H9 (cell line): Measurements from ENCODE around the gene HLA-G. TPM values are rescaled to one million over a fixed set of nuclear protein-coding genes. Genes with fewer than 3 reads are reported as not detected.

Experiments used
- DNase-seq: peaks from one replicate; pipeline ENCODE4 v3.0.0-alpha.2; 2017
- H2AFZ ChIP-seq: one replicate; pipeline ENCODE4 v1.6.1; 2013; ENCODE audit warnings: mild to moderate bottlenecking, low read length, control low read depth, moderate library complexity
- H2AK5ac ChIP-seq: 2 replicates; pipeline ENCODE4 v1.6.1; 2013; ENCODE audit warnings: low read length, control low read depth, mixed read lengths; ENCODE audit not compliant: insufficient read length
- H2BK120ac ChIP-seq: one replicate; pipeline ENCODE4 v1.6.1; 2013; ENCODE audit warnings: low read depth, mild to moderate bottlenecking, low read length, control low read depth, inconsistent platforms; ENCODE audit not compliant: poor library complexity, severe bottlenecking
- H2BK12ac ChIP-seq: 2 replicates; pipeline ENCODE4 v1.6.1; 2013; ENCODE audit warnings: low read length, control low read depth, mixed read lengths, low read depth; ENCODE audit not compliant: insufficient read length
- H2BK15ac ChIP-seq: 2 replicates; pipeline ENCODE4 v1.6.1; 2013; ENCODE audit warnings: low read depth, low read length, control low read depth
- H2BK20ac ChIP-seq: one replicate; pipeline ENCODE4 v1.6.1; 2013; ENCODE audit warnings: low read depth, mild to moderate bottlenecking, low read length, control low read depth, inconsistent platforms; ENCODE audit not compliant: poor library complexity, severe bottlenecking
- H2BK5ac ChIP-seq: 2 replicates; pipeline ENCODE4 v1.6.1; 2013; ENCODE audit warnings: low read length, control low read depth, mixed read lengths; ENCODE audit not compliant: insufficient read length
- H3K14ac ChIP-seq: 2 replicates; pipeline ENCODE4 v1.6.1; 2013; ENCODE audit warnings: low read length, control low read depth; ENCODE audit not compliant: insufficient read depth
- H3K18ac ChIP-seq: 2 replicates; pipeline ENCODE4 v1.6.1; 2013; ENCODE audit warnings: low read depth, mild to moderate bottlenecking, mixed read lengths, low read length, control low read depth; ENCODE audit not compliant: insufficient read length
- H3K23ac ChIP-seq: 2 replicates; pipeline ENCODE4 v1.6.1; 2013; ENCODE audit warnings: low read length, control low read depth, mixed read lengths, low read depth; ENCODE audit not compliant: insufficient read length
- H3K23me2 ChIP-seq: 2 replicates; pipeline ENCODE4 v1.6.1; 2013; ENCODE audit warnings: low read depth, mild to moderate bottlenecking, mixed read lengths, low read length, control low read depth; ENCODE audit not compliant: insufficient read length, poor library complexity, severe bottlenecking
- H3K27ac ChIP-seq: 2 replicates; pipeline ENCODE4 v1.5.1; 2013; ENCODE audit warnings: low read length, control low read depth, mixed read lengths, low read depth; ENCODE audit not compliant: insufficient read length
- H3K27me3 ChIP-seq: 2 replicates; pipeline ENCODE4 v1.6.1; 2013; ENCODE audit warnings: low read length, control low read depth, inconsistent platforms; ENCODE audit not compliant: insufficient read depth
- H3K4ac ChIP-seq: 2 replicates; pipeline ENCODE4 v1.6.1; 2013; ENCODE audit warnings: low read depth, mild to moderate bottlenecking, control low read depth, inconsistent platforms, low read length, moderate library complexity
- H3K4me1 ChIP-seq: 2 replicates; pipeline ENCODE4 v1.6.1; 2013; ENCODE audit warnings: low read length, control low read depth, inconsistent platforms; ENCODE audit not compliant: insufficient read depth
- H3K4me2 ChIP-seq: 2 replicates; pipeline ENCODE4 v1.6.1; 2013; ENCODE audit warnings: low read length, control low read depth, mixed read lengths; ENCODE audit not compliant: insufficient read length, insufficient read depth
- H3K56ac ChIP-seq: 2 replicates; pipeline ENCODE4 v1.6.1; 2013; ENCODE audit warnings: low read depth, mild to moderate bottlenecking, mixed read lengths, low read length, control low read depth; ENCODE audit not compliant: insufficient read length
- H3K79me1 ChIP-seq: 2 replicates; pipeline ENCODE4 v1.6.1; 2013; ENCODE audit warnings: low read depth, mild to moderate bottlenecking, moderate library complexity, low read length, control low read depth, inconsistent platforms; ENCODE audit not compliant: insufficient read depth, poor library complexity, severe bottlenecking
- H3K79me2 ChIP-seq: 2 replicates; pipeline ENCODE4 v1.6.1; 2013; ENCODE audit warnings: low read length, control low read depth, inconsistent platforms; ENCODE audit not compliant: insufficient read depth
- H3K9ac ChIP-seq: 2 replicates; pipeline ENCODE4 v1.6.1; 2013; ENCODE audit warnings: low read length, control low read depth, mixed read lengths; ENCODE audit not compliant: insufficient read length; ENCODE audit errors: extremely low read depth
- H3K9me3 ChIP-seq: one replicate; pipeline ENCODE4 v1.6.1; 2013; ENCODE audit warnings: low read depth, low read length, inconsistent platforms; ENCODE audit not compliant: control insufficient read depth
- H3T11ph ChIP-seq: one replicate; pipeline ENCODE4 v1.6.1; 2013; ENCODE audit warnings: mild to moderate bottlenecking, low read length, control low read depth, inconsistent platforms
- H4K20me1 ChIP-seq: one replicate; pipeline ENCODE4 v1.6.1; 2013; ENCODE audit not compliant: control insufficient read depth, insufficient read length, insufficient read depth
- H4K5ac ChIP-seq: 2 replicates; pipeline ENCODE4 v1.6.1; 2013; ENCODE audit warnings: low read depth, mild to moderate bottlenecking, mixed read lengths, low read length, control low read depth; ENCODE audit not compliant: insufficient read length
- H4K8ac ChIP-seq: replicated peaks from 2 replicates; pipeline ENCODE4 v1.6.1; 2013; ENCODE audit warnings: low read length, control low read depth, mixed read lengths, low read depth; ENCODE audit not compliant: insufficient read length
- H4K91ac ChIP-seq: 2 replicates; pipeline ENCODE4 v1.6.1; 2013; ENCODE audit warnings: low read depth, mild to moderate bottlenecking, moderate library complexity, mixed read lengths, low read length, control low read depth; ENCODE audit not compliant: insufficient read length
- H3K27ac Mint-ChIP-seq, 3 experiments: 2 replicates in 2 of 3; 3 replicates in 1 of 3; pipeline ENCODE4 v1.8.0; 2020 to 2021; ENCODE audit warnings: mixed read lengths in 3 of 3, mild to moderate bottlenecking in 1 of 3, moderate library complexity in 1 of 3
- H3K27me3 Mint-ChIP-seq: 2 replicates; pipeline ENCODE4 v1.8.0; 2021; ENCODE audit warnings: low read depth, mild to moderate bottlenecking, moderate library complexity, mixed read lengths
- H3K36me3 Mint-ChIP-seq, 3 experiments: 2 replicates in 2 of 3; 3 replicates in 1 of 3; pipeline ENCODE4 v1.8.0; 2020 to 2021; ENCODE audit warnings: low read depth in 3 of 3, mixed read lengths in 3 of 3; ENCODE audit not compliant: insufficient read depth in 1 of 3
- H3K4me1 Mint-ChIP-seq, 2 experiments: 2 replicates each; pipeline ENCODE4 v1.8.0; 2020; ENCODE audit warnings: mixed read lengths in 2 of 2
- H3K4me3 Mint-ChIP-seq, 2 experiments: 2 replicates in 1 of 2; 3 replicates in 1 of 2; pipeline ENCODE4 v1.8.0; 2020 to 2021; ENCODE audit warnings: mild to moderate bottlenecking in 2 of 2, mixed read lengths in 2 of 2, moderate library complexity in 1 of 2
- H3K9me3 Mint-ChIP-seq, 2 experiments: 2 replicates in 1 of 2; 3 replicates in 1 of 2; pipeline ENCODE4 v1.8.0; 2020; ENCODE audit warnings: mild to moderate bottlenecking in 2 of 2, mixed read lengths in 2 of 2, moderate library complexity in 1 of 2
- WGBS: extraction: QIAGEN DNeasy Blood & Tissue Kit; methylation state at CpG from one replicate; pipeline ENCODE4 v1.1.7; 2013; ENCODE audit warnings: missing lambda C conversion rate, low lambda C conversion rate, mixed read lengths; ENCODE audit not compliant: insufficient read length; ENCODE audit errors: extremely low coverage; 5-methylcytosine and 5-hydroxymethylcytosine counted together
- total RNA-seq: library from RNA; stranded (reverse); gene quantifications from 2 replicates; pipeline ENCODE4 v1.2.1, GENCODE V29; 2021
- TF ChIP-seq, protein P1 (sequence below): fragments of 200-600 bp; sonication (generic); conservative IDR thresholded peaks from 3 replicates; pipeline ENCODE4 v1.8.0; 2021; ENCODE audit warnings: antibody characterized with exemption, mild to moderate bottlenecking

Gene HLA-G
- total RNA-seq, 1 experiment from 2014 or later: 2.7 TPM

GRCh38 chr6:29818892-29819291 lies 8.7 kb upstream of the HLA-G start:
- no peak overlapping the region for H3K27ac Mint-ChIP-seq
- no peak overlapping the region for H4K91ac ChIP-seq
- no peak overlapping the region for H3K9ac ChIP-seq
- H2BK12ac ChIP-seq: no peak overlapping the region
- no peak overlapping the region for H2BK20ac ChIP-seq
- H3K4me1 Mint-ChIP-seq: peaks cover 3 to 9% of the 10 kb centered on the region in 2 experiments
- no peaks in the 10 kb centered on the region; a peak in 1 of 7 replicates for H3K36me3 Mint-ChIP-seq
- no peak overlapping the region for H3T11ph ChIP-seq
- H3K27me3 Mint-ChIP-seq: peaks cover 14% of the 10 kb centered on the region
- TF ChIP-seq, protein P1, sequence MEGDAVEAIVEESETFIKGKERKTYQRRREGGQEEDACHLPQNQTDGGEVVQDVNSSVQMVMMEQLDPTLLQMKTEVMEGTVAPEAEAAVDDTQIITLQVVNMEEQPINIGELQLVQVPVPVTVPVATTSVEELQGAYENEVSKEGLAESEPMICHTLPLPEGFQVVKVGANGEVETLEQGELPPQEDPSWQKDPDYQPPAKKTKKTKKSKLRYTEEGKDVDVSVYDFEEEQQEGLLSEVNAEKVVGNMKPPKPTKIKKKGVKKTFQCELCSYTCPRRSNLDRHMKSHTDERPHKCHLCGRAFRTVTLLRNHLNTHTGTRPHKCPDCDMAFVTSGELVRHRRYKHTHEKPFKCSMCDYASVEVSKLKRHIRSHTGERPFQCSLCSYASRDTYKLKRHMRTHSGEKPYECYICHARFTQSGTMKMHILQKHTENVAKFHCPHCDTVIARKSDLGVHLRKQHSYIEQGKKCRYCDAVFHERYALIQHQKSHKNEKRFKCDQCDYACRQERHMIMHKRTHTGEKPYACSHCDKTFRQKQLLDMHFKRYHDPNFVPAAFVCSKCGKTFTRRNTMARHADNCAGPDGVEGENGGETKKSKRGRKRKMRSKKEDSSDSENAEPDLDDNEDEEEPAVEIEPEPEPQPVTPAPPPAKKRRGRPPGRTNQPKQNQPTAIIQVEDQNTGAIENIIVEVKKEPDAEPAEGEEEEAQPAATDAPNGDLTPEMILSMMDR: no peak
- H3K4me2 ChIP-seq: no peak overlapping the region
- no peak overlapping the region for H3K23ac ChIP-seq
- no peak for DNase-seq
- no peaks in the 10 kb centered on the region for H4K20me1 ChIP-seq
- H2BK15ac ChIP-seq: no peak overlapping the region
- no peak overlapping the region for H2BK120ac ChIP-seq
- H3K56ac ChIP-seq: no peak overlapping the region
- no peak overlapping the region for H2AK5ac ChIP-seq
- WGBS: 100% methylated on average over 1 of the region's 4 CpGs
- no peak overlapping the region for H3K4me3 Mint-ChIP-seq
- no peak overlapping the region for H2AFZ ChIP-seq
- no peaks in the 10 kb centered on the region for H3K79me1 ChIP-seq
- H3K79me2 ChIP-seq: no peaks in the 10 kb centered on the region
- no peaks in the 10 kb centered on the region for H3K4me1 ChIP-seq
- H3K18ac ChIP-seq: no peak overlapping the region
- no peaks in the 10 kb centered on the region for H3K23me2 ChIP-seq
- H4K5ac ChIP-seq: no peak overlapping the region
- H3K27ac ChIP-seq: no peak overlapping the region
- H3K4ac ChIP-seq: no peak overlapping the region
- H3K9me3 Mint-ChIP-seq: no peaks in the 10 kb centered on the region
- no peaks in the 10 kb centered on the region for H3K9me3 ChIP-seq
- H3K14ac ChIP-seq: no peak overlapping the region
- no peak overlapping the region for H2BK5ac ChIP-seq
- no peak overlapping the region for H4K8ac ChIP-seq
- no peaks in the 10 kb centered on the region for H3K27me3 ChIP-seq
